Measurements from ENCODE around the gene PYCARD.
"Not testable (repeated sequence)": the region's sequence is repeated elsewhere in the genome, so short reads cannot be mapped to it uniquely, and the experiment has no call there.

PYCARD gene

GRCh38 chr16:31215287-31216162 lies 13.0 kb upstream of the PYCARD start:
- no peak for DNase-seq (ENCODE audit: low read depth)

GRCh38 chr16:31214708-31215286 lies 12.2 kb upstream of the PYCARD start:
- no peak for DNase-seq (ENCODE audit: low read depth)

DNA sequence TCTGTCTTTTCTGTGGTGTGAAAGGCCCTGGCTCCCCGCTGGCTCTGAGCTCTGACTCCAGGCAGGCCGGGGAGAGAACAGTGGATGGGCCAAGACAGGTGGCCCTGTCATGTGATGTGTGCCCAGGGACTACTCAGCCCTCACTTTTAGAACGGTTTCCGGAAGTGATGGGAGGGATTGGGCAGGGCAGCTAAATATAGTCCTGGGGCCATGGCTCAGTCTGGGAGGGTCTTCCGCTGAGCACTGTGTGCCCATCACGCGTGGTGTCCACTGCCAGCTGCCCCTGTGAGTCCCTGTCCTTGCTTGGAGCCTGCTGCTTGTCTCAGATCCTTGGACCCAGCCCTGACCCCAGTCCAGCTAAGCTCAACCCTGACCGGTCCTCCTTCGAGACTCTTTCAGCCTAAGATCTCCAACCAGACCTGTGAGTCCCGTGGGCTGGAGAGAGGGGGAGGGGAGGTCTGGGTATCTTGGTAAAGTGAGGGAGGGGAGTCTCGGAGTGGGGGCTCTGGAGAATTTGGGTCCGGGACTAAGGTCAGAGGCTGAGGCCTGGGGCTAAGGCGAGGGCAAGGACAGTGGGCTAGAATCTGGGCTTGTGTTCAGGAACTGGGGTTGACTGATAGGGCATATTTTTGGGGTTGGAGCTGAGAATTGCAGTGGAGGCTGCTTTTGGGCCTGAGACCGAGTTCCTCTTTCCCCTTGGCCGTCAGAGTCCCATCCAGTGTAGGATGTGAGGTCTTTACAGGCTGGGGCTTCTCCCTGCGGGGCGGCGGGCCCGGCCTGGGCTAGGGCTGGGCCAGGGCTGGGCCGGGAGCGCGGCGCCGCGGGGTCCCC lies 11.5 kb upstream of the PYCARD start, which contains the start of gene TRIM72:
TRIM72 (plus strand) TSS at position 243 of the 831 bp plus-strand sequence. CDS start 620 bp downstream, outside the sequence.
- DNase-seq (ENCODE audit: low read depth), result no peak

DNA sequence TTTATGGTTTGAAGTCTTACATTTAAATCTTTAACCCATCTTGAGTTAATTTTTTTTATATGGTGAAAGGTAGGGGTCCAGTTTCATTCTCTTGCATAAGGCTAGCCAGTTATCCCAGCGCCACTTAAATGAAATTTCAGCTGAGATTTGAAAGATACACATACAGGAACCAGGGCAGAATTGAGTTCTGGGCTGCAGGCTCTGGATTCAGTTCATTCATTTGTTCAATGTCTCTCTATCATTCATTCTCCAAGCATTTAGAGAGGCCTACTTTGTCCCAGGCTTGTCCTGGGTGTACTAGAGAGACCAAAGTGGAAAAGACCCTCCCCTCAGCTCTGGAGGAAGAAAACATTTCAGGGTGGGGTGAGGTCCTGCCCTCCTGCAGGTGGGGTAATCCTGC lies 10.8 kb upstream of the PYCARD start:
- no peak for DNase-seq (ENCODE audit: low read depth)

DNA sequence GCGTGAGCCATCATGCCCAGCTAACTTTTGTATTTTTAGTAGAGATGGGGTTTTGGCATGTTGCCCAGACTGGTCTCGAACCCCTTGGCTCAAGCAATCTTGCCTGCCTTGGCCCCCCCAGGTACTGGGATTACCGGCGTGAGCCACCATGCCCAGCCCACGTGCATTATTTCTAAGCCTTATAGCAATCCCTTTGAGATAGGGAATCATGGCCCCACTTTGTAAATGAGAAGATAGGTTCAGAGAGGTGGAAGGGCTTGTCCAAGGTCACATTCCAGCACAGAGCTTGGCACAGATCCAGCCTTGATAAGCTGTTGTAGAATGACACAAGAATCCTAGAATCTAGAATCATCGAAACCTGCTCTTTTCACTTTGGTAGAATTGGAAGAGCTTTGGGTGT lies 4.2 kb upstream of the PYCARD start:
- no peak for DNase-seq (ENCODE audit: low read depth)

DNA sequence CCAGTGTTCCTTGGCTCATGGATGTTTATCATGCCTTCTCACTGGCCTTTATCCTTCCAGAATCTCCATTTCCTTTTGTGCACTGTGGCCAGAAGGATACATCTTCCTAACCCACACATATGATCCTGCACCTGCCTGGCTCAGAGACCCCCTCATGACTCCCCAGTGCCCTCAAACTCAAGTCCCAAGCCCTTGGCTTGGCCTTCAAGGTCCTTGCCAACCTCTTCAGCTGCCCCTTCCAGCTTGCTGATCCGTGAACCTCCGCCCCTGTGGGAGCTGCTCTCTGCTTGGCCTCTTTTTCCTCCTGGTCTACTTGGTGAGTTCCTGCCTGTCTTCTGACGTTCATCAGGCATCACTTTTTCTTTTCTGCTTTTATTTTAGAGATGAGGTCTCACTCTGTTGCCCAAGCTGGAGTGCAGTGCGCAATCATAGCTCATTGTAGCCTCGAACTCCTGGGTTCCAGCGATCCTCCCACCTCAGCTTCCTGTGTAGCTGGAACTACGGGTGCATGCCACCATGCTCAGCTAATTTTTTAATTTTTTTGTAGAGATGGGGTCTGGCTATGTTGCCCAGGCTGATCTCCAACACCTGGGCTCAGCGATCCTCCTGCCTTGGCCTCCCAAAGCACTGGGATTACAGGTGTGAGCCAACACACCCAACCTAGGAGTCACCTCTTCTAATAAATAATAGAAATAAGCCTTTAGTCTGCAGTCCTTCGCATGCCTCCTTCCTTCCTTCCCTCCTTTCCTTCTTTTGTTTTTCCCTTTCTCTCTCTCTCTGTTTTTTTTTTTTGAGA lies 2.5 kb upstream of the PYCARD start:
- no peak for DNase-seq (ENCODE audit: low read depth)

DNA sequence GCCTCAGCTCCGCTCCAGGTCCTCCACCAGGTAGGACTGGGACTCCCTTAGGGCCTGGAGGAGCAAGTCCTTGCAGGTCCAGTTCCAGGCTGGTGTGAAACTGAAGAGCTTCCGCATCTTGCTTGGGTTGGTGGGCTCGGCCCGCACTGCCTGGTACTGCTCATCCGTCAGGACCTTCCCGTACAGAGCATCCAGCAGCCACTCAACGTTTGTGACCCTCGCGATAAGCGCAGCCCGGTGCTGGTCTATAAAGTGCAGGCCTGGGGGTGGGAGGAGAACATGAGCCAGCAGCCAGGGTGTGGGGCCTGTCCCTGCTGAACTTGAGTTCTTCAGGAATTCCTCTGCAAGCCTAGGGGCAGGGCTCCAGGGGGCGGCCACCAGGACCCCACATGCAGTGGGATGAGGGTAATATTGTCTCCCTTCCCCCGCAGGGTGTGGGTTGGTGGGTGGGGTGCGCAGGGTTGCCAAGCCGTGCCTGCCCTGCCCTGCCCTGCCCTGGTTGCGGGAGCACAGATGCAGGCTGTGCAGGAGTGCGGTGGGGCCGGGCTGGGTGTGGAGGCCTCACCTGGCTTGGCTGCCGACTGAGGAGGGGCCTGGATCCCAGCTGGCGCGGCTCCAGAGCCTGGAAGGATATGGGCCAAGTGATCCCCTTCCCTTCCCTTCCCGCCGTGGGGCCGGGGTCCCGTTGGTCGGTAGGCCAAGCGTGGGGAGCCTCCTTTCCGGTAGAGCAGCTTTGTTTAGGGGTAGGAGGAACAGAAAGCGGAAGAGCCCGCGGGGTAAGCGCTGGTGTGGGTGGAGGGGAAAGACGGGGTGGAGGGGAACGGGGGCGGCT lies 762 bp downstream of the PYCARD start:
- DNase-seq (ENCODE audit: low read depth), result no peak

- no peak for DNase-seq (ENCODE audit: low read depth)
Measured at GRCh38 chr16:31200821-31201568, 1.6 kb downstream of the PYCARD start.

DNA sequence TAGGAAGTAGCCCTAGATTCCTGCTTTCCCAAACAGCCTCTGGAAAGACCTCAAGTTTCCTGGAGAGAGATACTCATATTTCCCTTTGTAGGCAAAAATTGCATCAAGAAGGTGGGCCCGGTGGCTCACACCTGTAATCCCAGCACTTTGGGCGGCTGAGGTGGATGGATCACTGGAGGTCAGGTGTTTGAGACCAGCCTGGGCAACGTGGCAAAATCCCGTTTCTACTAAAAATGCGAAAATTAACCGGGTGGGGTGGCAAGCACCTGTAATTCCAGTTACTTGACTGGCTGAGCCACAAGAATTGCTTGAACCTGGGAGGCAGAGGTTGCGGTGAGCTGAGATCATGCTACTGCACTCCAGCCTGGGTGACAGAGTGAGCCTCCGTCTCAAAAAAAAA lies 2.4 kb downstream of the PYCARD start:
- DNase-seq (ENCODE audit: low read depth), result not testable (repeated sequence)

DNA sequence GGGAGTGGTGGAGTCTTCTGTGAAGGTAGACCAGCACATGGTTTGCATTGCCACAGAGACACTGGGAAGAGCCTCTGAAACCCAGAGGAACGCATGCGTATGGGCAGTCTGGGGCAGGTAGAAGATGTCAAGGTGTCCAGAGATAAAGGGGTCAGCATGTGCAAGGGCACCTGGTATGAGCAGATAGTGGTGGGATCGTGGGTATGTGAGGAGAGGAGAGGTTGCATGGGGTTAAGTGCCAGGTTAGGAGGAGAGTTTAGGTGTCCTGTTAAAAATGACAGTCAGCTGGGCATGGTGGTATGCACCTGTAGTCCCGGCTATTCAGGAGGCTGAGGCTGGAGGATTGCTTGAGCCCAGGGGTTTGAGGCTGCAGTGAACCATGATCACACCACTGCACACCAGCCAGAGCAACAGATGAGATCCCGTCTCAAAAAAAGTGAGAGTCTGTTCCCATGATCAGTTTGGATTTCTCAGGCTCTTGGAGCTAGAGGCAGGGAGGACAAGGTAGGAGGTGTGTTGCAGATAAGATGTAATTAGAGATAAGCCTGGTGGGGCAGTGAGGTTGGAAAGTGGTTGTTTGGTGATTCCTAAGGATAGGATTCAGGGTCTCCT lies 3.0 kb downstream of the PYCARD start:
- no peak for DNase-seq (ENCODE audit: low read depth)

GRCh38 chr16:31198207-31198882 lies 4.2 kb downstream of the PYCARD start:
- no peak for DNase-seq (ENCODE audit: low read depth)

DNA sequence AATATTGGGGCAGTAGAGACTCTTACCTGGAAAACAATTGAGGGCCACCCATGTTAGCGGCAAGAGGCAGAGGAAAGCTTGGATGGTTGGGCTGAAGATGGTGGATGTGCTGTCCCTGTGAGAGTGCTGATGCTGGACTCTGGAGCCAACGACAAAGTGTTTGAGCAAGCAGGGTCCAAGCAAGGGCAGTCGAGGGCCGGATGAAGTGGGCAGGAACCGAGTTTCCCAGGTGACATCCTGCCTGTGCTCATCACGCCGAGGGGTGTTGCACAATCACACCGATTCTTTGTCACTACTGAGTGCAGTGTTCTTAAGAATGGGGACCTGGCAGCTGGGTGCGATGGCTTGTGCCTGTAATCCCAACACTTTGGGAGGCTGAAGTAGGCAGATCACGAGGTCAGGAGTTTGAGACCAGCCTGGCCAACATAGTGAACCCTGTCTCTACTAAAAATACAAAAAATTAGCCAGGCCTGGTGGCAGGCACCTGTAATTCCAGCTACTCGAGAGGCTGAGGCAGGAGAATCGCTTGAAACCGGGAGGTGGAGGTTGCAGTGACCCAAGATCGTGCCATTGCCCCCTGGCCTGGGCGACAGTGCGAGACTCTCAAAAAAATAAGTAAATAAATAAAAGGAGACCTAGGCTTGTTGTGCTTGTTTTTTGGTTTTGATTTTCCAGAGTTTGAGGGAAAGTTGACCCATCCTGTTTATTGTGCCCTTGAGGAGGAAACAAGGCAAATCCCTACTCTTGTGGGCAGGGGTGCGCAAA lies 6.1 kb downstream of the PYCARD start:
- DNase-seq (ENCODE audit: low read depth), result no peak

DNA sequence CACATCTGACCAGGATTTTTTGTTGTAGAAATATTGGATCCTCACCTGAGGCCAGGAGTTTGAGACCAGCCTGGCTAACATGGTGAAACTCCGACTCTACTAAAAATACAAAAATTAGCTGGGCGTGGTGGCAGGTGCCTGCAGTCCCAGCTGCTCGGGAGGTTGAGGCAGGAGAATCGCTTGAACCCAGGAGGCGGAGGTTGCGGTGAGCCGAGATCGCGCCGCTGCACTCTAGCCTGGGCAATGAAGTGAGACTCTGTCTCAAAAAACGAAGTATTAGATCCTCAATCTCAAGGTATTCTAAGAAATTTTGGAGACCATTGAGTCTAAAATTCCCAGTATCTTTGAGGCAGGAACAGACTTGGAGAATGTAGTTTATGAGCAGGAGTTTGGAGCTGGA lies 6.7 kb downstream of the PYCARD start:
- DNase-seq (ENCODE audit: low read depth), result not testable (repeated sequence)

DNA sequence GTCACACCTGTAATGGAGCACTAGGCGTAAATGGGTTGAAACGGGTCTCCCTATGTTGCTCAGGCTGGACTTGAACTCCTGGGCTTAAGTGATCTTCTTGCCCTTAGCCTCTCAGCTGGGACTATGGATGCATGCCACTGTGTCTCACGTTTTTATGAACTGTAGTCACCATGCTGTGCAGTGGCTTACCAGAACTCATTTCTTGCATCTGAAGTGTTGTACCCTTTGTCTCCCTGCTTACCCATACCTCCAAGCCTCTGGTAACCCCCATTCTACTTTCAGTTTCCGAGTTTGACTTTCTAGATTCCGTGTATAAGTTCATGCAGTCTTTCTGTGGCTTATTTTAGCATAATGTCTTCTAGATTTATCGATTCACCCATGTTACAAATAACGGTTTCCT lies 7.7 kb downstream of the PYCARD start:
- no peak for DNase-seq (ENCODE audit: low read depth)

GRCh38 chr16:31193874-31194273 lies 8.7 kb downstream of the PYCARD start:
- DNase-seq (ENCODE audit: low read depth), result no peak

- no peak for DNase-seq (ENCODE audit: low read depth)
Measured at GRCh38 chr16:31192856-31193642, 9.5 kb downstream of the PYCARD start.

GRCh38 chr16:31191697-31192428 lies 10.7 kb downstream of the PYCARD start:
- no peak for DNase-seq (ENCODE audit: low read depth)

All from stimulated activated CD8-positive, alpha-beta memory T cell treated with anti-CD3 and anti-CD28 coated beads, Interleukin-4, amount 100 ng/mL, for 24 hours (primary cell).